Ishikawa (cell line): Measurements from ENCODE around the gene ATP5PO.

ENCODE experiments used
- CEBPB ChIP-seq: IDR thresholded peaks from 2 replicates; pipeline ENCODE4 v1.6.1; 2012
- CREB1 ChIP-seq: IDR thresholded peaks from 2 replicates; pipeline ENCODE4 v1.6.1; 2012; ENCODE audit warnings: low read depth
- EGR1 ChIP-seq: IDR thresholded peaks from 2 replicates; pipeline ENCODE4 v1.6.1; 2012
- EP300 ChIP-seq: IDR thresholded peaks from 2 replicates; pipeline ENCODE4 v1.6.1; 2012; ENCODE audit warnings: borderline replicate concordance
- FOXM1 ChIP-seq: IDR thresholded peaks from 2 replicates; pipeline ENCODE4 v1.6.1; 2012; ENCODE audit warnings: low read depth, borderline replicate concordance
- MAX ChIP-seq: IDR thresholded peaks from 2 replicates; pipeline ENCODE4 v1.6.1; 2012
- NFIC ChIP-seq: IDR thresholded peaks from 2 replicates; pipeline ENCODE4 v1.6.1; 2012
- RAD21 ChIP-seq: IDR thresholded peaks from 2 replicates; pipeline ENCODE4 v1.6.1; 2012; ENCODE audit warnings: low read depth
- TAF1 ChIP-seq: IDR thresholded peaks from 2 replicates; pipeline ENCODE4 v1.6.1; 2012; ENCODE audit warnings: low read depth, mild to moderate bottlenecking
- TCF12 ChIP-seq: IDR thresholded peaks from 2 replicates; pipeline ENCODE4 v1.6.1; 2012; ENCODE audit warnings: low read depth
- USF1 ChIP-seq: IDR thresholded peaks from 2 replicates; pipeline ENCODE4 v1.6.1; 2012
- YY1 ChIP-seq: IDR thresholded peaks from 2 replicates; pipeline ENCODE4 v1.6.1; 2012; ENCODE audit warnings: low read depth
- ZBTB7A ChIP-seq: IDR thresholded peaks from 2 replicates; pipeline ENCODE4 v1.6.1; 2012; ENCODE audit warnings: low read depth
- TF ChIP-seq, protein P1 (sequence below): IDR thresholded peaks from 2 replicates; pipeline ENCODE4 v1.6.1; 2012; ENCODE audit warnings: low read depth, mild to moderate bottlenecking

GRCh38 chr21:33871171-33871570 lies 44.4 kb downstream of the ATP5PO start:
- no peak for TF ChIP-seq USF1
- no peak for TF ChIP-seq TAF1
- TF ChIP-seq, protein P1, sequence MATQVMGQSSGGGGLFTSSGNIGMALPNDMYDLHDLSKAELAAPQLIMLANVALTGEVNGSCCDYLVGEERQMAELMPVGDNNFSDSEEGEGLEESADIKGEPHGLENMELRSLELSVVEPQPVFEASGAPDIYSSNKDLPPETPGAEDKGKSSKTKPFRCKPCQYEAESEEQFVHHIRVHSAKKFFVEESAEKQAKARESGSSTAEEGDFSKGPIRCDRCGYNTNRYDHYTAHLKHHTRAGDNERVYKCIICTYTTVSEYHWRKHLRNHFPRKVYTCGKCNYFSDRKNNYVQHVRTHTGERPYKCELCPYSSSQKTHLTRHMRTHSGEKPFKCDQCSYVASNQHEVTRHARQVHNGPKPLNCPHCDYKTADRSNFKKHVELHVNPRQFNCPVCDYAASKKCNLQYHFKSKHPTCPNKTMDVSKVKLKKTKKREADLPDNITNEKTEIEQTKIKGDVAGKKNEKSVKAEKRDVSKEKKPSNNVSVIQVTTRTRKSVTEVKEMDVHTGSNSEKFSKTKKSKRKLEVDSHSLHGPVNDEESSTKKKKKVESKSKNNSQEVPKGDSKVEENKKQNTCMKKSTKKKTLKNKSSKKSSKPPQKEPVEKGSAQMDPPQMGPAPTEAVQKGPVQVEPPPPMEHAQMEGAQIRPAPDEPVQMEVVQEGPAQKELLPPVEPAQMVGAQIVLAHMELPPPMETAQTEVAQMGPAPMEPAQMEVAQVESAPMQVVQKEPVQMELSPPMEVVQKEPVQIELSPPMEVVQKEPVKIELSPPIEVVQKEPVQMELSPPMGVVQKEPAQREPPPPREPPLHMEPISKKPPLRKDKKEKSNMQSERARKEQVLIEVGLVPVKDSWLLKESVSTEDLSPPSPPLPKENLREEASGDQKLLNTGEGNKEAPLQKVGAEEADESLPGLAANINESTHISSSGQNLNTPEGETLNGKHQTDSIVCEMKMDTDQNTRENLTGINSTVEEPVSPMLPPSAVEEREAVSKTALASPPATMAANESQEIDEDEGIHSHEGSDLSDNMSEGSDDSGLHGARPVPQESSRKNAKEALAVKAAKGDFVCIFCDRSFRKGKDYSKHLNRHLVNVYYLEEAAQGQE = no peak
- TF ChIP-seq MAX = no peak
- no peak for TF ChIP-seq YY1
- TF ChIP-seq RAD21 = no peak
- no peak for TF ChIP-seq EP300
- no peak for TF ChIP-seq TCF12
- no peak for TF ChIP-seq CEBPB
- TF ChIP-seq FOXM1 = no peak
- TF ChIP-seq EGR1 = no peak
- TF ChIP-seq ZBTB7A = no peak
- TF ChIP-seq NFIC = no peak
- no peak for TF ChIP-seq CREB1
